GM12873 (cell line): ENCODE results near the gene ARL8B.
A peak's percentile ranks its signal among the peaks of the same experiment; 100 is the strongest.

ENCODE experiments used
- TF ChIP-seq, protein P1 (sequence below): IDR thresholded peaks from 2 replicates; pipeline ENCODE4 v1.5.1; 2012; ENCODE audit warnings: low read depth, mild to moderate bottlenecking, moderate library complexity, low read length, control low read depth; ENCODE audit not compliant: insufficient read depth; ENCODE audit errors: missing control alignments

The ARL8B gene

DNA sequence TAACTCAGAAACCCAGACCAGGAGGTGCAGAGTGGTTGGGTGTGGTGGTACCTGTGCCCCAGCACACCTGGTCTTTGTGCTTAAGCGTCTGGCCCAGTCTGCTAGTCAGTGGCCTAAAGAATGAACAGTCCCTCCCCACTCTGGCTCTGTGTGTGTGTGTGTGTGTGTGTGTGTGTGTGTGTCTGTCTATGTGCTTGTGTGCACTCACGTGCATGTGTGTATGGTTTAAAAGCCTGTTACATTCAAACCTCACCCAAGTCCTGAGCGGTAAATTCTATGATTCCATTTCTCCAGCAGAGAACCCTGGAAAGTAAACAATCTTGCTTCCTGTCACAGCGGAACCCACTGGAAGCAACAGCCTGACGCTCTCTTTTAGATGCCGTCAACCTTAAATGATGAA lies 99.6 kb downstream of the ARL8B start:
- TF ChIP-seq, protein P1, sequence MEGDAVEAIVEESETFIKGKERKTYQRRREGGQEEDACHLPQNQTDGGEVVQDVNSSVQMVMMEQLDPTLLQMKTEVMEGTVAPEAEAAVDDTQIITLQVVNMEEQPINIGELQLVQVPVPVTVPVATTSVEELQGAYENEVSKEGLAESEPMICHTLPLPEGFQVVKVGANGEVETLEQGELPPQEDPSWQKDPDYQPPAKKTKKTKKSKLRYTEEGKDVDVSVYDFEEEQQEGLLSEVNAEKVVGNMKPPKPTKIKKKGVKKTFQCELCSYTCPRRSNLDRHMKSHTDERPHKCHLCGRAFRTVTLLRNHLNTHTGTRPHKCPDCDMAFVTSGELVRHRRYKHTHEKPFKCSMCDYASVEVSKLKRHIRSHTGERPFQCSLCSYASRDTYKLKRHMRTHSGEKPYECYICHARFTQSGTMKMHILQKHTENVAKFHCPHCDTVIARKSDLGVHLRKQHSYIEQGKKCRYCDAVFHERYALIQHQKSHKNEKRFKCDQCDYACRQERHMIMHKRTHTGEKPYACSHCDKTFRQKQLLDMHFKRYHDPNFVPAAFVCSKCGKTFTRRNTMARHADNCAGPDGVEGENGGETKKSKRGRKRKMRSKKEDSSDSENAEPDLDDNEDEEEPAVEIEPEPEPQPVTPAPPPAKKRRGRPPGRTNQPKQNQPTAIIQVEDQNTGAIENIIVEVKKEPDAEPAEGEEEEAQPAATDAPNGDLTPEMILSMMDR = no peak

GRCh38 chr3:5222283-5223005 lies 100.4 kb downstream of the ARL8B start:
- TF ChIP-seq, protein P1 = no peak

DNA sequence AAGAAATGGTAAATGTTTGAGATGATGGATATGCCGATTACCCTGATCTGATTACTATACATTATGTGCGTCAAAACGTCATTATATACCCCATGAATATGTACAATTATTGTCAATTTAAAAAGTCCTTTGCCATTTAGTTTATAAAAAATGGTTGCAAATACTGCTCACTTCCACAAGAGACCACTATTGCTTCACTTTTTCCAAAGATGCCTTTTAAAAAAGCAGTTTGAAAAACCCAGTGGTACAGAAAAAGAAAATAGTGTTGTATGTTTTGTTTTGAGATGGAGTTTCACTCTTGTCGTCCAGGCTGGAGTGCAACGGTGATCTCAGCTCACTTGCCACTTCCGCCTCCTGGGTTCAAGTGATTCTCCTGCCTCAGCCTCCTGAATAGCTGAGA lies 104.7 kb downstream of the ARL8B start:
- TF ChIP-seq, protein P1 = peak; percentile 24

- TF ChIP-seq, protein P1 = no peak
These were observed 105.7 kb downstream of the ARL8B start for GRCh38 chr3:5227812-5228211.

GRCh38 chr3:5229414-5229813 lies 107.3 kb downstream of the ARL8B start:
- TF ChIP-seq, protein P1 = no peak
